ENCODE measurements around the gene AMOTL2. TPM values are rescaled to one million over a fixed set of nuclear protein-coding genes. Genes with fewer than 3 reads are reported as not detected.

Gene AMOTL2
- total and polyA plus RNA-seq, 2 donors (not counting 3 experiments of a cell fraction or from before 2014, with no cell fraction given), result 130 to 145 TPM

- POLR2A ChIA-PET, result no interaction called here
- Histone ChIP-seq H3K9ac (replicated peaks; ENCODE audit: extremely low read depth, insufficient read depth, low read length) (no peak overlapping the region), H3K4me2 (ENCODE audit: insufficient read depth, low read length) (no peak overlapping the region), H3K27me3 (ENCODE audit: control insufficient read depth in 2 of 2, insufficient read depth in 2 of 2, low read length in 2 of 2) (peaks cover 49 to 58% of the 10 kb centered on the region in 2 experiments), H3K79me2 (ENCODE audit: control insufficient read depth, insufficient read depth, low read length) (no peaks in the 10 kb centered on the region), H3K36me3 (ENCODE audit: control insufficient read depth in 2 of 2, extremely low read depth in 1 of 2, insufficient read depth in 2 of 2, low read length in 2 of 2) (no peaks in the 10 kb centered on the region), H3K4me1 (ENCODE audit: control insufficient read depth, extremely low read depth, insufficient read depth, low read length) (no peaks in the 10 kb centered on the region), H4K20me1 (replicated peaks; ENCODE audit: control insufficient read depth, extremely low read depth, insufficient read depth, low read length) (no peaks in the 10 kb centered on the region), H3K27ac (ENCODE audit: insufficient read depth, low read depth, low read length) (no peak overlapping the region), H3K9me1 (replicated peaks; ENCODE audit: control insufficient read depth, extremely low read depth, insufficient read depth, low read length) (no peaks in the 10 kb centered on the region), H3K4me3 (replicated peaks in 1 of 3; ENCODE audit: insufficient read depth in 1 of 3, low read depth in 1 of 3, low read length in 3 of 3) (no peak overlapping the region), H2AFZ (ENCODE audit: low read depth, low read length) (no peak overlapping the region), H3K9me3 (replicated peaks; ENCODE audit: control insufficient read depth, insufficient read depth, low read length) (no peaks in the 10 kb centered on the region)
- no TSS peak for BruUV-seq (replicated peaks)
- FAIRE-seq (no peak), DNase-seq (ENCODE audit: low read depth, low spot score) (no peak)
- TF ChIP-seq MAX (IDR thresholded peaks at IDR 0.05; ENCODE audit: insufficient read depth, insufficient read length) (no peak), CTCF (IDR thresholded peaks at IDR 0.05; ENCODE audit: extremely low read depth in 1 of 2, insufficient read depth in 1 of 2, low read depth in 1 of 2, low read length in 2 of 2) (no peak), FOS (IDR thresholded peaks at IDR 0.05; ENCODE audit: borderline replicate concordance, insufficient read depth, low read length) (no peak), MYC (IDR thresholded peaks at IDR 0.05; ENCODE audit: low read depth, low read length) (no peak), GATA2 (IDR thresholded peaks at IDR 0.05; ENCODE audit: insufficient read depth, insufficient read length, low read depth, low read length) (no peak), EZH2 (IDR thresholded peaks at IDR 0.05; ENCODE audit: borderline replicate concordance, low read depth, low read length, severe bottlenecking) (no peak), POLR2A (IDR thresholded peaks at IDR 0.05; ENCODE audit: low read depth, low read length) (no peak), JUN (IDR thresholded peaks at IDR 0.05; ENCODE audit: borderline replicate concordance, insufficient read depth, insufficient read length, low read depth) (no peak), POLR2AphosphoS5 (IDR thresholded peaks at IDR 0.05; ENCODE audit: insufficient read depth, low read depth, low read length) (no peak)
- intact Hi-C loops (cut with micrococcal nuclease) (loop anchor here (2.0 kb wide), 1 partner anchor 20 kb away; no protein-coding TSS in a partner anchor), dilution Hi-C loops (cut with MboI; ENCODE audit: extremely low pct_ligation_motif_present, low sequenced_read_pairs) (no loop called here)
- CTCF ChIA-PET, result no interaction called here
Measured at GRCh38 chr3:134407239-134407625, 33.0 kb upstream of the AMOTL2 start.

All from endothelial cell of umbilical vein (primary cell).